MV-4-11 (cell line): Measurements from ENCODE around the gene IL33.

Experiments used
- DNase-seq: peaks from one replicate; lab custom pipeline; 2025; lab: John Stamatoyannopoulos, UW

Gene IL33

GRCh38 chr9:6216951-6217350 is 1.3 kb downstream of the IL33 start:
- no peak for DNase-seq

- no peak for DNase-seq
Observed at GRCh38 chr9:6218099-6218502, 2.5 kb downstream of the IL33 start.

- no peak for DNase-seq
Observed at GRCh38 chr9:6219040-6219439, 3.4 kb downstream of the IL33 start.

- DNase-seq: no peak
Observed at GRCh38 chr9:6219981-6220380, 4.4 kb downstream of the IL33 start.

- DNase-seq: no peak
Observed at GRCh38 chr9:6224393-6225154, 9.0 kb downstream of the IL33 start.

- no peak for DNase-seq
Observed at GRCh38 chr9:6226696-6227095, 11.1 kb downstream of the IL33 start.

GRCh38 chr9:6229186-6229585 is 13.6 kb downstream of the IL33 start:
- no peak for DNase-seq

GRCh38 chr9:6229619-6230018 is 14.0 kb downstream of the IL33 start:
- no peak for DNase-seq

- peak; percentile 86 for DNase-seq
Observed at GRCh38 chr9:6230037-6230780, 14.6 kb downstream of the IL33 start.

- DNase-seq: no peak
Observed at GRCh38 chr9:6232336-6232945, 16.8 kb downstream of the IL33 start.

GRCh38 chr9:6234014-6234413 is 18.4 kb downstream of the IL33 start:
- no peak for DNase-seq

- no peak for DNase-seq
Observed at GRCh38 chr9:6237267-6237666, 21.7 kb downstream of the IL33 start.

- peak; percentile 25 for DNase-seq
Observed at GRCh38 chr9:6239048-6239461, 23.4 kb downstream of the IL33 start.

- DNase-seq: no peak
Observed at GRCh38 chr9:6239694-6240093, 24.1 kb downstream of the IL33 start.

GRCh38 chr9:6243746-6244145 is 28.1 kb downstream of the IL33 start:
- DNase-seq: no peak

GRCh38 chr9:6247266-6247665 is 31.7 kb downstream of the IL33 start:
- DNase-seq: no peak

- DNase-seq: no peak
Observed at GRCh38 chr9:6268826-6269397, 53.3 kb downstream of the IL33 start.

GRCh38 chr9:6270896-6271295 is 55.3 kb downstream of the IL33 start:
- DNase-seq: no peak

- no peak for DNase-seq
Observed at GRCh38 chr9:6271508-6272228, 56.1 kb downstream of the IL33 start.

GRCh38 chr9:6272229-6272598 is 56.6 kb downstream of the IL33 start:
- no peak for DNase-seq

GRCh38 chr9:6277417-6277816 is 61.8 kb downstream of the IL33 start:
- DNase-seq: no peak

GRCh38 chr9:6301858-6302257 is 86.3 kb downstream of the IL33 start:
- DNase-seq: no peak
